Keratinocyte (primary cell): ENCODE results near the gene LGALS4. TPM values are rescaled to one million over a fixed set of nuclear protein-coding genes. Genes with fewer than 3 reads are reported as not detected.

Source experiments
- DNase-seq: peaks from one replicate; pipeline ENCODE4 v3.0.0-alpha.2; 2011; ENCODE audit warnings: low read depth, missing footprints, low spot score
- FAIRE-seq: peaks from 2 replicates; lab custom pipeline; 2011; peaks lifted over from hg19 to GRCh38; lab: Jason Lieb, UNC
- H2AFZ ChIP-seq: 2 replicates; pipeline ENCODE4 v1.6.0; 2012; ENCODE audit warnings: low read length, control low read depth, inconsistent platforms; ENCODE audit not compliant: control insufficient read depth
- H3K27ac ChIP-seq: 2 replicates; pipeline ENCODE4 v1.5.1; 2011; ENCODE audit warnings: low read length; ENCODE audit not compliant: control insufficient read depth, insufficient read depth
- H3K27me3 ChIP-seq: 3 replicates; pipeline ENCODE4 v1.6.0; 2011; ENCODE audit warnings: low read length; ENCODE audit not compliant: control insufficient read depth, insufficient read depth; ENCODE audit errors: extremely low read depth
- H3K36me3 ChIP-seq, 2 experiments: 2 replicates in 1 of 2; 3 replicates in 1 of 2; pipeline ENCODE4 v1.5.1; 2011; ENCODE audit warnings: low read length in 2 of 2, mild to moderate bottlenecking in 1 of 2; ENCODE audit not compliant: control insufficient read depth in 2 of 2, insufficient read depth in 2 of 2; ENCODE audit errors: extremely low read depth in 1 of 2
- H3K4me1 ChIP-seq: 3 replicates; pipeline ENCODE4 v1.5.1; 2011; ENCODE audit warnings: low read length; ENCODE audit not compliant: control insufficient read depth, insufficient read depth; ENCODE audit errors: extremely low read depth
- H3K4me2 ChIP-seq: 3 replicates; pipeline ENCODE4 v1.6.0; 2011; ENCODE audit warnings: low read depth, low read length; ENCODE audit not compliant: control insufficient read depth, insufficient read depth; ENCODE audit errors: extremely low read depth
- H3K4me3 ChIP-seq, 3 experiments: fragments of 200-600 bp in 1 of 3; sonication (generic) in 1 of 3; 2 replicates in 2 of 3; 3 replicates in 1 of 3; pipeline ENCODE4 v1.5.1; 2011 to 2016; ENCODE audit warnings: low read length in 3 of 3, mild to moderate bottlenecking in 3 of 3, control low read depth in 2 of 3, inconsistent platforms in 1 of 3, low read depth in 1 of 3, mixed read lengths in 1 of 3, mixed run types in 1 of 3, moderate library complexity in 1 of 3; ENCODE audit not compliant: control insufficient read depth in 2 of 3, insufficient read depth in 2 of 3; ENCODE audit errors: extremely low read depth in 1 of 3
- H3K79me2 ChIP-seq: 2 replicates; pipeline ENCODE4 v1.6.0; 2012; ENCODE audit warnings: low read length; ENCODE audit not compliant: control insufficient read depth, insufficient read depth
- H3K9ac ChIP-seq: 3 replicates; pipeline ENCODE4 v1.6.0; 2011; ENCODE audit warnings: low read length; ENCODE audit not compliant: control insufficient read depth, insufficient read depth; ENCODE audit errors: extremely low read depth
- H3K9me1 ChIP-seq: 3 replicates; pipeline ENCODE4 v1.6.0; 2011; ENCODE audit warnings: low read length; ENCODE audit not compliant: control insufficient read depth, insufficient read depth; ENCODE audit errors: extremely low read depth
- H3K9me3 ChIP-seq: 2 replicates; pipeline ENCODE4 v1.5.1; 2012; ENCODE audit warnings: low read depth, low read length; ENCODE audit not compliant: control insufficient read depth
- H4K20me1 ChIP-seq: 3 replicates; pipeline ENCODE4 v1.6.0; 2011; ENCODE audit warnings: low read length; ENCODE audit not compliant: control insufficient read depth, insufficient read depth; ENCODE audit errors: extremely low read depth
- EZH2 ChIP-seq: IDR thresholded peaks from one replicate; pipeline ENCODE4 v1.6.1; 2012; ENCODE audit warnings: inconsistent platforms, mild to moderate bottlenecking, low read length, moderate library complexity
- dilution Hi-C: fragments of 300-500 bp; cut with MboI; formaldehyde crosslinking; loops from one replicate; pipeline ENCODE4 v1.7.0; 2020; ENCODE audit warnings: low sequenced_read_pairs; ENCODE audit not compliant: extremely low pct_ligation_motif_present
- polyA plus RNA-seq, 5 experiments: library from polyadenylated mRNA; depleted of rRNA in 3 of 5; stranded (reverse) in 3 of 5; stranded (forward) in 1 of 5; unstranded in 1 of 5; fragments of >200 nt; gene quantifications; 1 replicate in 1 of 5; 2 replicates in 3 of 5; 3 replicates in 1 of 5; pipeline versions ENCODE4 v1.2.1 to v1.2.3, GENCODE V29; 2011 to 2012; ENCODE audit warnings: missing spikeins in 2 of 5, low read depth in 1 of 5, low replicate concordance in 1 of 5
- TF ChIP-seq, protein P1 (sequence below), 3 experiments: IDR thresholded peaks in 1 of 3; conservative IDR thresholded peaks in 1 of 3; optimal IDR thresholded peaks in 1 of 3; 2 replicates in 2 of 3; 3 replicates in 1 of 3; pipeline versions ENCODE3 to v1.5.1; 2011; ENCODE audit warnings: low read length in 3 of 3, mild to moderate bottlenecking in 3 of 3, moderate library complexity in 2 of 3, control low read depth in 1 of 3, inconsistent platforms in 1 of 3; ENCODE audit not compliant: insufficient read depth in 2 of 3; ENCODE audit errors: extremely low read depth in 1 of 3

The LGALS4 gene
- polyA plus RNA-seq, 1 donor (not counting 4 experiments of a cell fraction or from before 2014, with no cell fraction given), result 0.13 TPM

DNA sequence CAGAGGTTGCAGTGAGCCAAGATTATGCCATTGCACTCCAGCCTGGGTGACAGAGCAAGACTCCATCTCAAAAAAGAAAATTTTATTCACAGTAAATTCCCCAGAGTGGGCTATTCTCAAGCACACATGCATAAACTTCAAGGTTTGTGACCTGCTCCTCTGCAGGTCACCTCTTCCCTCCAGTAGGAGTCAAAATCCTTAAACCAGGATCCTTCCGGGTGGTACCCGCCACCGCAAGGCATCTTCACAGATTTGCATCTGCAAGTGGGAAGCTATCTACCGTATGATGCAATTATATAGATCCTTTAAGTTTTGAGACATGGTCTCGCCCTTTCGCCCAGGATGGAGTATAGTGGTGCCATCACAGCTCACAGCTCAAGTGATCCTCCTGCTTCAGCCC, 21.8 kb upstream of the LGALS4 start:
- H2AFZ ChIP-seq, result no peak overlapping the region
- no peaks in the 10 kb centered on the region for H3K27me3 ChIP-seq
- no peak overlapping the region for H3K27ac ChIP-seq
- dilution Hi-C loops, result no loop called here
- no peak for TF ChIP-seq EZH2
- TF ChIP-seq, protein P1, sequence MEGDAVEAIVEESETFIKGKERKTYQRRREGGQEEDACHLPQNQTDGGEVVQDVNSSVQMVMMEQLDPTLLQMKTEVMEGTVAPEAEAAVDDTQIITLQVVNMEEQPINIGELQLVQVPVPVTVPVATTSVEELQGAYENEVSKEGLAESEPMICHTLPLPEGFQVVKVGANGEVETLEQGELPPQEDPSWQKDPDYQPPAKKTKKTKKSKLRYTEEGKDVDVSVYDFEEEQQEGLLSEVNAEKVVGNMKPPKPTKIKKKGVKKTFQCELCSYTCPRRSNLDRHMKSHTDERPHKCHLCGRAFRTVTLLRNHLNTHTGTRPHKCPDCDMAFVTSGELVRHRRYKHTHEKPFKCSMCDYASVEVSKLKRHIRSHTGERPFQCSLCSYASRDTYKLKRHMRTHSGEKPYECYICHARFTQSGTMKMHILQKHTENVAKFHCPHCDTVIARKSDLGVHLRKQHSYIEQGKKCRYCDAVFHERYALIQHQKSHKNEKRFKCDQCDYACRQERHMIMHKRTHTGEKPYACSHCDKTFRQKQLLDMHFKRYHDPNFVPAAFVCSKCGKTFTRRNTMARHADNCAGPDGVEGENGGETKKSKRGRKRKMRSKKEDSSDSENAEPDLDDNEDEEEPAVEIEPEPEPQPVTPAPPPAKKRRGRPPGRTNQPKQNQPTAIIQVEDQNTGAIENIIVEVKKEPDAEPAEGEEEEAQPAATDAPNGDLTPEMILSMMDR (optimal IDR thresholded peaks at IDR 0.05 in 1 of 3, IDR thresholded peaks at IDR 0.05 in 1 of 3, conservative IDR thresholded peaks at IDR 0.05 in 1 of 3; ENCODE audit: extremely low read depth in 1 of 3, insufficient read depth in 2 of 3, low read length in 3 of 3), result no peak
- H3K9me3 ChIP-seq, result no peaks in the 10 kb centered on the region
- H3K4me2 ChIP-seq, result no peak overlapping the region
- peaks cover 1% of the 10 kb centered on the region for H3K79me2 ChIP-seq
- no peak overlapping the region for H3K9ac ChIP-seq
- peaks cover 8% of the 10 kb centered on the region for H3K9me1 ChIP-seq
- DNase-seq, result no peak
- peaks cover 20 to 21% of the 10 kb centered on the region in 2 experiments for H3K36me3 ChIP-seq
- H3K4me3 ChIP-seq, result no peak overlapping the region
- no peak for FAIRE-seq
- peaks cover 55% of the 10 kb centered on the region for H3K4me1 ChIP-seq
- peaks cover 6% of the 10 kb centered on the region for H4K20me1 ChIP-seq

DNA sequence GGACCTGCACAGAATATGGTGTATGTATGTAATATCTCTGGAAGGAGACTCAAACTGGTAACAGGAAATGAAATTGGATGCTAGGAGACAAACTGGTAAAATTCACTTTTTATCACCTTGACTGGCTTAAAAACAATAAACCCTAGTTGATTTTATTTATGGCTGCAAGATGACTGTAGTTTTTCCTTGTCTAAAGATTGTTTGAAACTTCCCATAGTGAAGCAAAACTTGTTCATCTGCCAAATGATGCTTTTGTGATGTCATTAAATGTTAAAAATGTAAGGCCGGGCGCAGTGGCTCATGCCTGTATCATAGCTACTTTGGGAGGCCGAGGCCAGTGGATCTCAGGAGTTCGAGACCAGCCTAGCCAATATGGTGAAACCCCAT, 21.4 kb upstream of the LGALS4 start:
- H3K79me2 ChIP-seq, result no peaks in the 10 kb centered on the region
- no peaks in the 10 kb centered on the region for H3K27me3 ChIP-seq
- H3K36me3 ChIP-seq, result peaks cover 16 to 18% of the 10 kb centered on the region in 2 experiments
- peaks cover 50% of the 10 kb centered on the region for H3K4me1 ChIP-seq
- peaks cover 5% of the 10 kb centered on the region for H3K9me1 ChIP-seq
- no peak overlapping the region for H2AFZ ChIP-seq
- H3K9ac ChIP-seq, result no peak overlapping the region
- DNase-seq (no peak), FAIRE-seq (no peak)
- TF ChIP-seq EZH2, result no peak
- TF ChIP-seq, protein P1 (optimal IDR thresholded peaks at IDR 0.05 in 1 of 3, IDR thresholded peaks at IDR 0.05 in 1 of 3, conservative IDR thresholded peaks at IDR 0.05 in 1 of 3; ENCODE audit: extremely low read depth in 1 of 3, insufficient read depth in 2 of 3, low read length in 3 of 3), result no peak
- no peak overlapping the region for H3K4me3 ChIP-seq
- dilution Hi-C loops, result no loop called here
- no peaks in the 10 kb centered on the region for H3K9me3 ChIP-seq
- H4K20me1 ChIP-seq, result peaks cover 6% of the 10 kb centered on the region
- no peak overlapping the region for H3K27ac ChIP-seq
- no peak overlapping the region for H3K4me2 ChIP-seq
